HepG2 (cell line): Measurements from ENCODE around the gene HOXC10. TPM values are rescaled to one million over a fixed set of nuclear protein-coding genes. Genes with fewer than 3 reads are reported as not detected.

Source experiments
- ATAC-seq: fragments of 200-7000 bp; cut with Tn5 transposase; 3 replicates; pipeline ENCODE4 v1.9.1; 2020; ENCODE audit warnings: mild to moderate bottlenecking, moderate library complexity
- BruUV-seq: library from RNA; stranded (reverse); fragments of 400-500 nt; replicated peaks from 2 replicates; lab custom pipeline; 2021; lab: Mats Ljungman, UMichigan
- CTCF ChIA-PET: fragments of 300-600 bp; formaldehyde crosslinking; extraction: SDS; loops from one replicate; lab custom pipeline; 2021; ENCODE audit warnings: low total read pairs, inconsistent platforms, low intra/inter-chr PET ratio; lab: Yijun Ruan, JAX
- POLR2A ChIA-PET: fragments of 350-600 bp; sonication (Branson Sonifier 250); formaldehyde crosslinking; loops from one replicate; lab custom pipeline; 2020; ENCODE audit warnings: antibody characterized with exemption, inconsistent platforms; lab: Yijun Ruan, JAX
- DNase-seq: peaks from one replicate; pipeline ENCODE4 v3.0.0-alpha.2; 2015; ENCODE audit warnings: low spot score
- FAIRE-seq: peaks from 3 replicates; lab custom pipeline; 2011; peaks lifted over from hg19 to GRCh38; lab: Jason Lieb, UNC
- H2AFZ ChIP-seq: one replicate; pipeline ENCODE4 v1.6.1; 2011; ENCODE audit warnings: low read length, inconsistent platforms
- H3K27ac ChIP-seq: fragments of 300-600 bp; 3 replicates; pipeline ENCODE4 v1.8.0; 2011; ENCODE audit warnings: mixed run types, mild to moderate bottlenecking, mixed read lengths, low read length, inconsistent platforms; ENCODE audit not compliant: insufficient read depth; ENCODE audit errors: extremely low read length
- H3K27me3 ChIP-seq, 2 experiments: fragments of 200-600 bp in 1 of 2; 2 replicates in 1 of 2; 3 replicates in 1 of 2; pipeline versions ENCODE4 v1.6.0 to v1.8.0; 2011; ENCODE audit warnings: low read length in 2 of 2, mild to moderate bottlenecking in 2 of 2, moderate library complexity in 2 of 2, inconsistent platforms in 1 of 2; ENCODE audit not compliant: insufficient read depth in 2 of 2, control insufficient read depth in 1 of 2
- H3K36me3 ChIP-seq, 2 experiments: fragments of 200-600 bp in 1 of 2; replicated peaks in 1 of 2; 2 replicates in 1 of 2; 3 replicates in 1 of 2; pipeline versions ENCODE4 v1.5.1 to v1.8.0; 2011; ENCODE audit warnings: low read length in 2 of 2, inconsistent platforms in 1 of 2; ENCODE audit not compliant: insufficient read depth in 2 of 2, control insufficient read depth in 1 of 2
- H3K4me1 ChIP-seq: 2 replicates; pipeline ENCODE4 v1.5.1; 2012; ENCODE audit warnings: low read length, inconsistent platforms; ENCODE audit not compliant: insufficient read depth
- H3K4me2 ChIP-seq: 2 replicates; pipeline ENCODE4 v1.6.0; 2011; ENCODE audit warnings: low read depth, low read length, inconsistent platforms
- H3K4me3 ChIP-seq, 3 experiments: fragments of 200-600 bp in 1 of 3; sonication (generic), shearing (Covaris generic) in 1 of 3; replicated peaks in 1 of 3; 2 replicates each; pipeline ENCODE4 v1.5.1; 2011 to 2016; ENCODE audit warnings: low read length in 3 of 3, inconsistent platforms in 2 of 3, low read depth in 2 of 3, mild to moderate bottlenecking in 2 of 3, control low read depth in 1 of 3, mixed read lengths in 1 of 3; ENCODE audit not compliant: insufficient read depth in 1 of 3
- H3K79me2 ChIP-seq: one replicate; pipeline ENCODE4 v1.6.1; 2011; ENCODE audit warnings: low read length, inconsistent platforms; ENCODE audit not compliant: insufficient read depth
- H3K9ac ChIP-seq: 2 replicates; pipeline ENCODE4 v1.6.0; 2011; ENCODE audit warnings: mild to moderate bottlenecking, low read depth, low read length, inconsistent platforms; ENCODE audit not compliant: insufficient read depth
- H3K9me3 ChIP-seq: 2 replicates; pipeline ENCODE4 v1.5.1; 2012; ENCODE audit warnings: mild to moderate bottlenecking, low read length
- H4K20me1 ChIP-seq: 2 replicates; pipeline ENCODE4 v1.6.0; 2011; ENCODE audit warnings: inconsistent platforms, mild to moderate bottlenecking, low read length, moderate library complexity; ENCODE audit not compliant: insufficient read depth
- BORCS8-MEF2B ChIP-seq: sonication (generic); formaldehyde crosslinking; IDR thresholded peaks from 2 replicates; pipeline ENCODE4 v1.8.0; 2022; ENCODE audit warnings: mild to moderate bottlenecking, missing genetic modification reagents
- YY1 ChIP-seq: IDR thresholded peaks from 2 replicates; pipeline ENCODE4 v1.6.1; 2011; ENCODE audit warnings: low read length, low read depth, moderate library complexity, mild to moderate bottlenecking; ENCODE audit not compliant: insufficient read depth, insufficient replicate concordance
- ZNF263 ChIP-seq: sonication (generic); formaldehyde crosslinking; IDR thresholded peaks from 2 replicates; pipeline ENCODE4 v1.4.0; 2020; ENCODE audit warnings: missing genetic modification reagents
- ZNF280D ChIP-seq: sonication (generic); formaldehyde crosslinking; IDR thresholded peaks from 2 replicates; pipeline ENCODE4 v1.5.1; 2020; ENCODE audit warnings: mild to moderate bottlenecking, missing genetic modification reagents
- WGBS: methylation state at CpG from one replicate; pipeline ENCODE4 v1.1.6; 2017; ENCODE audit warnings: low lambda C conversion rate; 5-methylcytosine and 5-hydroxymethylcytosine counted together
- in situ Hi-C: cut with HindIII; loops from 2 replicates; pipeline ENCODE4 v1.10.0; 2017; ENCODE audit warnings: low pct_unique_long_range_greater_than_20kb; ENCODE audit not compliant: extremely low pct_ligation_motif_present
- intact Hi-C: fragments of 100-400 bp; cut with micrococcal nuclease; formaldehyde crosslinking; loops from one replicate; pipeline ENCODE4 v1.10.0; 2022; ENCODE audit not compliant: unreplicated experiment
- polyA plus RNA-seq, 8 experiments: library from polyadenylated mRNA; depleted of rRNA in 3 of 8; stranded (reverse) in 7 of 8; unstranded in 1 of 8; fragments of >200 nt; fragmentation: Illumina TruSeq in 4 of 8; extraction: Trizol in 4 of 8; gene quantifications; 2 replicates each; pipeline versions ENCODE4 v1.2.1 to v1.2.3, GENCODE V29; 2011 to 2016; ENCODE audit warnings: low read depth in 4 of 8, missing spikeins in 1 of 8, mixed read lengths in 1 of 8; ENCODE audit not compliant: insufficient read depth in 1 of 8
- total RNA-seq, 5 experiments: library from RNA; depleted of rRNA; stranded (reverse); fragments of >200 nt; fragmentation: Illumina TruSeq; extraction: Trizol; gene quantifications; 2 replicates each; pipeline ENCODE4 v1.2.3, GENCODE V29; 2016; ENCODE audit warnings: low read depth in 1 of 5

Gene HOXC10
- total and polyA plus RNA-seq, 2 of the 13 experiments (the other 11 are each of a cell fraction or from before 2014, with no cell fraction given) = not detected

GRCh38 chr12:54034785-54035310, 49.9 kb downstream of the HOXC10 start:
- Histone ChIP-seq H3K9ac (no peak overlapping the region), H3K9me3 (no peaks in the 10 kb centered on the region), H3K36me3 (no peaks in the 10 kb centered on the region), H2AFZ (no peak overlapping the region), H4K20me1 (no peaks in the 10 kb centered on the region), H3K27ac (no peak overlapping the region), H3K27me3 (peaks cover 9 to 72% of the 10 kb centered on the region in 2 experiments), H3K4me3 (no peak overlapping the region), H3K4me1 (peaks cover 7% of the 10 kb centered on the region; the same call in 1 of the 2 replicates), H3K4me2 (no peak overlapping the region), H3K79me2 (no peaks in the 10 kb centered on the region)
- no peak for ATAC-seq
- ChIA-PET POLR2A (no interaction called here), CTCF (interaction anchor here (3.7 kb wide), 1 partner anchor 167 kb away, joined by 33 read pairs; no protein-coding TSS in a partner anchor)
- BruUV-seq = no TSS peak
- no peak for FAIRE-seq
- TF ChIP-seq ZNF263 (CRISPR knock-in tag) = no peak
- no peak for TF ChIP-seq ZNF280D (CRISPR knock-in tag)
- no peak for TF ChIP-seq BORCS8-MEF2B (CRISPR knock-in tag)
- TF ChIP-seq YY1 = no peak
- in situ Hi-C loops (loop anchor here (5.0 kb wide), 2 partner anchors 97 to 157 kb away; no protein-coding TSS in a partner anchor), intact Hi-C loops (loop anchor here (5.0 kb wide), 1 partner anchor 102 kb away; no protein-coding TSS in a partner anchor)
- 45% methylated on average over 7 of the region's 22 CpGs for WGBS
- no peak for DNase-seq
